HEK293T (cell line): Measurements from ENCODE around the gene CCIN.
"Not testable (repeated sequence)": the region's sequence is repeated elsewhere in the genome, so short reads cannot be mapped to it uniquely, and the experiment has no call there.

Experiments used
- CTCF ChIA-PET: fragments of 350-600 bp; formaldehyde crosslinking; extraction: SDS; loops from one replicate; lab custom pipeline; 2021; ENCODE audit warnings: antibody characterized with exemption, inconsistent platforms; lab: Yijun Ruan, JAX
- POLR2A ChIA-PET: fragments of 350-600 bp; formaldehyde crosslinking; extraction: SDS; loops from one replicate; lab custom pipeline; 2020; ENCODE audit warnings: antibody characterized with exemption, inconsistent platforms; lab: Yijun Ruan, JAX
- DNase-seq: peaks from one replicate; pipeline ENCODE4 v3.0.0; 2012; ENCODE audit warnings: mixed read lengths; ENCODE audit errors: extremely low spot score
- ARNT ChIP-seq: fragments of 450-650 bp; IDR thresholded peaks from 2 replicates; pipeline ENCODE4 v1.6.1; 2017; ENCODE audit warnings: mild to moderate bottlenecking
- BHLHE40 ChIP-seq: fragments of 450-650 bp; IDR thresholded peaks from 2 replicates; pipeline ENCODE4 v1.6.1; 2016; ENCODE audit warnings: mild to moderate bottlenecking, moderate library complexity, borderline replicate concordance
- CTBP1 ChIP-seq: fragments of 450-650 bp; IDR thresholded peaks from 2 replicates; pipeline ENCODE4 v1.6.1; 2016; ENCODE audit warnings: borderline replicate concordance
- ELF4 ChIP-seq: fragments of 450-650 bp; IDR thresholded peaks from 2 replicates; pipeline ENCODE4 v1.6.1; 2017; ENCODE audit warnings: antibody characterized with exemption
- FOXA1 ChIP-seq: fragments of 450-650 bp; IDR thresholded peaks from 2 replicates; pipeline ENCODE4 v1.6.1; 2016; ENCODE audit warnings: mild to moderate bottlenecking
- FOXK2 ChIP-seq: fragments of 450-650 bp; IDR thresholded peaks from 2 replicates; pipeline ENCODE4 v1.6.1; 2016; ENCODE audit warnings: mild to moderate bottlenecking
- FOXM1 ChIP-seq: fragments of 450-650 bp; IDR thresholded peaks from 2 replicates; pipeline ENCODE4 v1.6.1; 2017; ENCODE audit warnings: mild to moderate bottlenecking, borderline replicate concordance
- HDGF ChIP-seq: fragments of 450-650 bp; IDR thresholded peaks from 2 replicates; pipeline ENCODE4 v1.6.1; 2017; ENCODE audit warnings: antibody characterized with exemption, borderline replicate concordance
- L3MBTL2 ChIP-seq: fragments of 450-650 bp; conservative IDR thresholded peaks from 2 replicates; pipeline ENCODE4 v1.6.1; 2016; ENCODE audit warnings: mild to moderate bottlenecking
- LEF1 ChIP-seq: fragments of 450-650 bp; IDR thresholded peaks from 2 replicates; pipeline ENCODE4 v1.6.1; 2017; ENCODE audit warnings: mild to moderate bottlenecking, borderline replicate concordance
- NFRKB ChIP-seq: fragments of 450-650 bp; IDR thresholded peaks from 2 replicates; pipeline ENCODE4 v1.6.1; 2016; ENCODE audit warnings: mild to moderate bottlenecking, moderate library complexity
- PKNOX1 ChIP-seq: fragments of 450-650 bp; IDR thresholded peaks from 2 replicates; pipeline ENCODE4 v1.6.1; 2016
- SP1 ChIP-seq: fragments of 450-650 bp; IDR thresholded peaks from 2 replicates; pipeline ENCODE4 v1.6.1; 2017
- SUZ12 ChIP-seq: fragments of 450-650 bp; IDR thresholded peaks from 2 replicates; pipeline ENCODE4 v1.6.1; 2016; ENCODE audit warnings: mild to moderate bottlenecking
- TARDBP ChIP-seq: fragments of 450-650 bp; IDR thresholded peaks from 2 replicates; pipeline ENCODE4 v1.6.1; 2016
- ZNF384 ChIP-seq: fragments of 450-650 bp; IDR thresholded peaks from 2 replicates; pipeline ENCODE4 v1.6.1; 2016

The CCIN gene

DNA sequence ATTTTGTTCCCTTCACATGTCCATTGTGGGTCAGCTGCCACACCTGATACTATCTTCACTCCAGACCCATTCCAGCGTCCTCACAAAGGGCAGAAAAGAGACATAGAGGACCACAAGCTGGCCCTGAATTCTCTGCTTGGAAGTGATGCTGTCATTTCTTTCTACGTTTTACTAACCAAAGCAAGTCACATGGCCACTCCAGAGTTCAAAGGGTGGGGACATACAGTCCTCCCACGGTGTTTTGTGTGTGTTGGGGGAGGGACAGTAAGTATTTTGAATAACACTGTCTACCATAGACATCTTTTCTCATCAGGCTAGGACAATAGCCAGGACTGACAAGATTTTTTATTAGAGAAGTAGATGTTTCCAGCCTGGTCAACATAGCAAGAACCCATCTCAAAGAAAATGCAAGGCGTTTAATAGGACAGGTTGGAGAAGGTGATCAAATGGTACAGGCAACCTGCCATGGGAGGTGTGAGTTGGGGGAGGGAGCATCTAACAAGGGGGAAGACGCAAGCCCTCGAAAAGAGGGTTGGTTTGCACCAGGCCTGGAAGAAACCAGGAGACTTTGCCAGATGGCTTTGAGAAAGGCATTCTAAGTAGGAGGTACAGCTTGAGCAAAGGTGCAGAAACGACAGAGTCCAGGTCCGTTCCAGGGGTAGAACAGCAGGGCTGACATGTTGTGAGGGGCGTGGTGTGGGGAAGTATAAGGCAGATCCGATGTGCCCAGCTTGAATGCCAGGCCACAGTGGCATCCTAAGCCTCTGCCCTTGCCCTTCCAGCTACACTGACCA lies 43.9 kb upstream of the CCIN start:
- TF ChIP-seq ZNF384 (no peak), CTBP1 (no peak), NFRKB (no peak), HDGF (no peak), SP1 (no peak), PKNOX1 (no peak), ELF4 (no peak), BHLHE40 (no peak), FOXA1 (no peak), L3MBTL2 (no peak), FOXM1 (no peak), TARDBP (no peak), LEF1 (no peak), SUZ12 (no peak), FOXK2 (no peak), ARNT (no peak)
- no peak for DNase-seq
- CTCF ChIA-PET, result no interaction called here
- POLR2A ChIA-PET, result no interaction called here

DNA sequence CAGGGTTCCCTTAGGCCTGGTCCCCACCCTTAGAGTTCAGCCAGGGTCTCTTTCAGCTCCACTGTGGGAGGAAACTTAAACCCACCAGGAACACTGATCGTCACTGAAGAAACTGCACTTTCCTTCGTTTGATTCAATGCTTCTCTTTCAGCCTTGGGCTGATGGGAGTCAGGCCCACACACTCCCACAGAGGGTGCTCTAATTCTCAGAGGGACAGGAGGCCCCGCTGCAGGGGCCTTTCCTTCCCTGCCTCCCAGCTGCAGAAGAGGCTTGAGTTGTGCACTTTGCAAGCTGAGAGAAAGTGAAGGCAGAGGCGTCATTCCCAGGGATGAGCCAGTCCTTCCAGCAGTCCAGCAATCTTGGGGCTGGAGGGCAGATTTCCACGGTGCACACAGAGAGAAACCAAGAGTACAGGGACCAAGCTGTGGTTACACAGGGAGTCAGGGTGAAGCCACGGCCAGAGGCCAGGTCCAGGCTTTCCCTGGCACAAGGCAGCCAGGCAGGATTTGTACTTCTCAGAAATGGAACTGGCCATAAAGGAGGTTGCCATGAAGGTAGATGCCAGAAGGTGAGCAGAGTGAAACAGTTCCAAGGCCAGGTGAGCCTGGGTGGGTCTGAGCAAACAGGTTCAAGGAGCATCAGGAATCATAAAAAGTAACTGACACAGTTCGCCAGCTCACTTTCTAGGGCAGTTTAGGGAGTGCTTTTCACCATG lies 43.0 kb upstream of the CCIN start:
- no peak for TF ChIP-seq FOXM1
- TF ChIP-seq LEF1, result no peak
- no peak for TF ChIP-seq HDGF
- TF ChIP-seq FOXK2, result no peak
- TF ChIP-seq FOXA1, result no peak
- no peak for DNase-seq
- ChIA-PET POLR2A (no interaction called here), CTCF (no interaction called here)

GRCh38 chr9:36127652-36128244 lies 41.4 kb upstream of the CCIN start:
- ChIA-PET POLR2A (no interaction called here), CTCF (interaction anchor here (0.5 kb wide), 1 partner anchor 13 kb away, joined by 4 read pairs; no protein-coding TSS in a partner anchor)
- DNase-seq, result no peak
- no peak for TF ChIP-seq FOXM1
- TF ChIP-seq FOXA1, result no peak
- no peak for TF ChIP-seq ZNF384
- no peak for TF ChIP-seq ELF4
- no peak for TF ChIP-seq NFRKB
- TF ChIP-seq L3MBTL2, result no peak
- TF ChIP-seq PKNOX1, result no peak
- TF ChIP-seq SP1, result no peak
- TF ChIP-seq LEF1, result no peak
- TF ChIP-seq CTBP1, result no peak
- no peak for TF ChIP-seq BHLHE40
- no peak for TF ChIP-seq TARDBP
- TF ChIP-seq FOXK2, result no peak
- no peak for TF ChIP-seq HDGF
- TF ChIP-seq ARNT, result no peak
- no peak for TF ChIP-seq SUZ12

DNA sequence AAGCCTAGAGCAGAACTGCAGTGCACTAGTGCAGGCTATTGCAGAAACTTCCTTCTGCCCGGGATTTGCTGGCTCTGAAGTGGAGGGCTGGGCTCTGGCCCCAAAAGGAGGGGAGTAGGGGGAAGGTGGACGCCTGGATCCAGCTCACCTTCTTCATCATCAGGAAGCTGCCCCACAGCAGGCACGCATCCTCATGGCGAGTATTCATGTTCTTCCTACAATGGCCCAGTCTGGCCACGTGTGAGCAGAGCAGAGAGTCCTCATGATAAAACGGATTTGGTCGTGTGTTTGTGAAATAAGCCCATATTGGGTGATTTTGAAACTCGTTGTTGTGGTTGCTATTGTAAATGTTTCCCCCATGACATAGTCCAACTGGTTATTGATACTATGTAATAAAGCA lies 40.8 kb upstream of the CCIN start:
- ChIA-PET POLR2A (no interaction called here), CTCF (no interaction called here)
- DNase-seq, result no peak
- TF ChIP-seq CTBP1 (no peak), ZNF384 (no peak), FOXM1 (no peak), BHLHE40 (no peak), NFRKB (no peak), HDGF (no peak), FOXA1 (no peak), ARNT (no peak), TARDBP (no peak), L3MBTL2 (no peak), SP1 (no peak), FOXK2 (no peak), LEF1 (no peak), SUZ12 (no peak), PKNOX1 (no peak), ELF4 (no peak)

- TF ChIP-seq ELF4 (no peak), NFRKB (no peak), FOXA1 (no peak), BHLHE40 (no peak), ARNT (no peak), SP1 (no peak), PKNOX1 (no peak), ZNF384 (no peak), TARDBP (no peak), SUZ12 (no peak), CTBP1 (no peak), FOXM1 (no peak), HDGF (no peak), FOXK2 (no peak), LEF1 (no peak), L3MBTL2 (no peak)
- CTCF ChIA-PET, result no interaction called here
- POLR2A ChIA-PET, result no interaction called here
- DNase-seq, result no peak
Observed at GRCh38 chr9:36129139-36129538, 40.0 kb upstream of the CCIN start.

DNA sequence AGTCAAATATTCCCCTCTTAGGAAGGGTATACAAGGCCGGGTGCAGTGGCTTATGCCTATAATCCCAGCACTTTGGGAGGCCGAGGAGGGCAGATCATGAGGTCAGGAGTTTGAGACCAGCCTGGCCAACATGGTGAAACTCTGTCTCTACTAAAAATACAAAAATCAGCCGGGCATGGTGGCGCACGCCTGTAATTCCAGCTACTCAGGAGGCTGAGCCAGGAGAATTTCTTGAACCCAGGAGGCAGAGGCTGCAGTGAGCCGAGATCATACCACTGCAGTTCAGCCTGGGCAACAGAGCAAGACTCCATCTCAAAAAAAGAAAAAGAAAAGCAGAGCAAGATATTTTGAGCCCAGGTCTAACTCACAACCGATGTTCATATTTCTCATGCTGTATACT lies 37.5 kb upstream of the CCIN start:
- CTCF ChIA-PET, DNase-seq, POLR2A ChIA-PET: not testable (repeated sequence)
